GM04503 (cell line): ENCODE results near the gene PRKAG2.
"Not testable (repeated sequence)": the region's sequence is repeated elsewhere in the genome, so short reads cannot be mapped to it uniquely, and the experiment has no call there.

Experiments used
- DNase-seq: peaks from one replicate; pipeline ENCODE4 v3.0.0-alpha.2; 2012; ENCODE audit warnings: low read depth

The PRKAG2 gene

DNA sequence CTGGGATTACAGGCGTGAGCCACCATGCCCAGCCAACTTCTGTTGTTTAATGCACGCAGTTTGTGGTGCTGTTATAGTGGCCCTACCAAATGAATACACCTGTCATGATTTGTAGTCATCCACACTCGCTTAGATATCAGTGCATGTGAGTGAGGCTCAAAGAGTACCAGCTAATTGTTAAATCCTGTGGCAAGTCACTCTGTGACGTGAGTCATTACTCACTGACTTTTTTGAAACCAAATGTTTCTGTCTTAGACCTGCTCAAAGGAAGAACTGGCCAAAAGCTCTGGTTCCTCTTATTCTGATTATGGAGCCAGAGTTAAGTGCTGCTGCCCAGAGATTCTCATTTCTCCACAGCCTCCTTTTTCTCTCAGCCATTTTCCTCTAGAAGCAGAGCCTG, 109.4 kb downstream of the PRKAG2 start:
- DNase-seq: no peak

DNA sequence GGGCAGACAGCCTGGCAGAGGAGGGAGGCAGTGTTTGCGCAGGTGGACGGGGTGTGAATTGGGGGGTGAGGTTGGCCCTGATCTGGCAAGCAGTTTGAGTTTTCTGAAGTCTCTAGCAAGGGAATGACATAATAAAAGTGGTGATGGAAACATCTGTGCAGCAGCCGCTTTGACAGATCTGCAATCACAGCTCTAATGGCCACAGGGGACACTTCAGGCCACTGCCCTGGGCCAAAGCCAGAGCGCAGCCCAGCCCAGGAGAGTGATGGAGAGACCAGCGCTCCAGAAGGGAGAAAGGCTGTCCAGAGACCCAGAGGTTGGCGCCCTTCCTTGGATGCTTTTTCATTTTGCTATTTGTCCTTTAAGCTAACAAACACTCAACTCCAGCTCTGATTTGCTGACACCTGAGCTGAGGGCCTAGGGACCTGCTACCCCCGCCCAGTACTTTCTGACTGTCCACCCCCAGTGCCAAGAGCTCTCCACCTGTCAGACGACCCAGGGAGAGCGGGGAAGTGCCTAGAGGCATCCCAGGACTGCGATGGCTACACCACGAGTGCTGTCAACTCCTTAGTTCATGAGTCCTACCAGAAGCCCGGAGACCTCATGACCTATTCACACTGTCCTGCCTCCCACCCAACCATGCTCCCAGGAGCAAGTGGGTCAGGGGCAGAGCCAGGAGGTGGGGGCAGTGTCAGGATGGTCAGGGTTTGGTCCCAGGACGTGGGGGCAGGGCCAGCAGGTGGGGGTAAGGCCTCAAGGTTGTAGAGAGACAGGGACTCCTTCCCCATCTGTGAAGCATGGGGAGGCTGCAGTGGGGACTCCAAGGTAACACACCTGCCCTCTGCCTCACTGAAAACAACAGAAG, 112.6 kb downstream of the PRKAG2 start:
- no peak for DNase-seq

DNA sequence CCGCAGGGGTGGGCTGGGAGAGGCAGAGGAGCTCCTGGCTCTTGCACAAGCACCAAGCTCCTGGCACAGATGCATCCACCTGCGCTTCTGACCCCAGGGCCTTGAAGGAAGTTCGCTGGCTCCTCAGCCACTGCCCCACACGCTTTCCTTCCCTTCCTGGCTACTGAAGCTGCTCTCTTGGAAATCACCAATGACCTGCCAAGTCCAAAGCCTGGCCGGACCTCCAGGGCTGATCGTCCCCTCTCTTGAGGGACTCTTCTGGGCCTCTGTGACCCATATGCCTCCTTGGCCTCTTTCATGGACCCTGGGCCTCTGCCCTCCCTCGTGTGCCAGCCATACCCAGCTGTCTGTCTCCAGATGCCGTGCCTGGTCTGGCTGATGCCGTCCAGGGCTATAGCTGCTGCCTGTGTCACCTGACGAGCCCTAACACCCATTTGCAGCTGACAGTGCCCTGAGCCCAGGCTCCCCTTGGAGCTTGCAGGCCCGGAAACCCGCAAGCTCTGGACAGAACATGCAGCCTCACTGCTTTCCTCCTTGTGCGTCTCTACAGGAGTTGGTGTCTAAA, 113.4 kb downstream of the PRKAG2 start:
- DNase-seq: no peak

DNA sequence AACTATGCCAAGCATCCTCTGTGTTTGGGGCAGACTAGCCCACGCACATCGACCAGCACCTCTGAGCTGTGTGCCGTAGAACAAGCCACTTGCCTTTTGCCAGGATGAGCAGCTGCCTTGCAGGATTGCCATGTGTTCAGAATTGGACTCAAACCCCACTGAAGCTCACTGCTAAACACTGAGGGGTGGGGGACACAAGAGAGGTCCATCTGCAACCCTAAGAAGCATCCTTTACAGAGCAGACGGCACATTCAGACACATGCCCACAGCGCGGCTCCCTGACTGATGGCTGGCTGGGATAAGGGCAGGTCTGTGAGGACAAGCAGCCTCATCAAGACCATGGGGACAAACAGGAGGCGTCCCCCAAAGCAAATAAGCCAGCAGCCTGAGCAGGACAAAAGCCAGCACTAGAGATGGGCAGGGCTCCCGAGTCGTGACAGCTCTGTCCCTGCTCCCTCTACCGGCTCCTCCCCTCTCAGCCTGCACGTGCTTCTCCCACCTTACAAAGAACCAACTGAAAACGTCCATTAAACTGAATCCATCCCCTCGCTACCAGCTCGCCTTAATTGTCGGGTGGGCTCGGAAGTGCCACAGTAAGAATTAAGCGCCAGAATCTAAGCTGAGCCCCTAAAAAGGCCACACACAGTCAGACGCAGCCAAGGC, 114.2 kb downstream of the PRKAG2 start:
- no peak for DNase-seq

DNA sequence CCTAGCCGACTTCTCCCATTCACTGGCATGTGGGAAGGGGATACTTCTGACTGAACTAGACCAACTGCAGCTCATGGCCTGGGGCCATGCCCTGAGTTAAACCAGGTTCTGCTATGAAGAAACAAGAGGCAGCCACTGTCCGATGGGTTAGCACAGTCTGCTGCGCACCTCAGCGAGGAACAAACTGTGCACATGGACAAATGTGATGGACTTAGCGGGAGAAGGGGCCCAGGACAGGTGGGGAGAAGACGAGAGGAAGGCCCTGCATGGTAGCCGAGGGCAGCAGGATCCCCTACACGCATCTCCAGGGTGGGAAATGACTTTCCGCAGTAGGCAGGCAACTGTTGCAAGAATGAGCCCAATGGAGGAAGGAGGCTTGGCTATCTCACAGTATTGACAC, 115.0 kb downstream of the PRKAG2 start:
- no peak for DNase-seq

DNA sequence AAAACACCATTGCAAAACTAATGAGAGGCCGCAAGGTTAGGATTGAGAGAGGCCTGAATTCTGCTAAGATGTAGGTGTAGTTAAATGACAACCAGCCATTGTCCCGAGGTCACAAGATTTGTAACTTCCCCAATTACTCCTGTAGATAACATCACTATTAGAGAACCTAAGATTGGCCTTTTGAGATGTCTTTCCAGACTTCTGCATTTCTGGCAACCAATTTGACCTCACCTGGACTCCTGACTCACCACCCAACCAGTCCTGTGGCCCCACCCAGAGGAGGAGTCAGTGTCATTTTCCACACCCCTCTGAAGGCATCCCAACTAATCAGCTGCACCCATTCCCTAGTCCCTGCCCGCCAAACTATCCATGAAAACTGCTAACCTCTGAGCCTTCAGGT, 115.7 kb downstream of the PRKAG2 start:
- DNase-seq: no peak

DNA sequence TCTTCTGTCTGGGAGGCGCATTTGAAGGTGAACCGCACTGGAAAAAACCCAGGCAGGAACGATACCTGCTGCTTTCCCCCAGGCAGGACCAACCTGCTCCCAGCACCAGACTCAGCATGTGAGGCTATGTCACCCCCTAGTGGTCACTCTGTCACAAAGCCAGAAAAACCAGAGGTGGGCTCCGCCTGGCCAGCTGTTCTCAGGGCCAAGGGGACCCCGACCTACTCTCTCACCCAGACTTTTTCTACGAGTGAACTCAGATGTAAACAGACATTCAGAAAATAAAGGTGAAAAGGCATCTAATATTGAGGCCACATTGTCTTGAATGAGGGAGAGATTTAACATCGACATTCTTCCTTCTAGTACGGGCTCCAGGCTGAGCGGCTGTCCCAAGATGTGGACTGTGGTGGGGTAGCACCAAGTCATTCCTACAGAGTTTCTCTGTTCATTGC, 117.3 kb downstream of the PRKAG2 start:
- no peak for DNase-seq

DNA sequence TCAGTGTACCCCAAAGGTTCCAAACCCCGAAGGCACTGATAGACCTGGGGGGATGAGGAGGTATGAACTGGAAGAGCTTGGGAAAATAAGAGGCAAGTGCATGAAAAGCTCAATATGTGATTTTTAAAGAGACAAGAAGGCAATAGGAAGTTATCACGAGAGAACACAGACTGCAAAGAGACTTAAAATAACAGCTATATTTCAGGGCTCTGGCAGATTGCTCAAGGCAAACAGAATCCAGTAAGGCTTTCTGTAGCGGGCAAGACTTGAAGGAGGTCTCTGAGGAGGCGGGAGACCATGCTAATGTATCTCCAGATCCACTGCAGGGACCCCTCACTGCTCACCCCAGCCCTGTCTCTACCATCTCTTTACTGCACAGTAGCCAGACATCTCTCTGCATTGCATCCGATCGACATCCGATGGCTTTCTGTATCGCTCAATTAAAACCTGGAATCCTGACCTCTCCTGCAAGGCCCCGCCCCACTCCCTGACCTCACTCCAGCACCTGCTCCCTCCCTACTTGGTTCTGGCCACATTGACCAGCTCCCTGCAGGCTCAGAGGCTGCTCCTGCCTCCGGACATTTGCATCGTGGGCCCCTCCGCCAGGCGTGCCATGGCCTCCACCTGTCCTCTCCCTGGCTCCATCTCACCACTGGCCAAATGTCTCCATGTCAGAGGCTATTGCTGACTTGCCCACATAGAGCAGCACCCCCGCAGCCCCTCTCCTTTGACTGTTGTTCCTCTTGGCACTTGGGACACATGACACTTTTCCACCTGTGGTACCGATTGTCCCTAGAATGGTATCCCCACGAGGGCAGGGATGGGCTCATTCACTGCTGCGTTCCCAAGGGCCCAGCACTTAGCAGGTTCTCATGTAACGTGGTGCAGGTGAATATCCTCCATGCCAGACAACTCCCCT, 118.0 kb downstream of the PRKAG2 start:
- DNase-seq: no peak

DNA sequence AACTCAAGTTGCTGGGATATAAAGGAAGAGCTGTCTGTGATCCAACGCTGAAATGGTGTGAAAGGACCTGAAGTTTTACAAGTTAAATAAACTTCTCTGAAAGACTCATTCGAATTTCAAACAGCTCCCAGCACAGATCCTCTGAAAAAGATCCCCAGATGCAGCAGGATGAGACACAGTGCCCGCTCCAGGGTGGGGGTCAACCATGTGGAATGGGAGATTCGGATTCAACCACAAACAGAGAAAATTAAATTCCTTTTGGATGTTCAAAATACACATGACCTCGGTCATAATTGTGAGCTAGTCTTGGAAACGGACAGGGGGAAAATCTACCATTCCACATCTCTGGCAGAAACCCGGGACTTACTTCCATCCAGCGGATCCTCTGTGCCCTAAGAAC, 119.6 kb downstream of the PRKAG2 start:
- DNase-seq: peak; percentile 28

DNA sequence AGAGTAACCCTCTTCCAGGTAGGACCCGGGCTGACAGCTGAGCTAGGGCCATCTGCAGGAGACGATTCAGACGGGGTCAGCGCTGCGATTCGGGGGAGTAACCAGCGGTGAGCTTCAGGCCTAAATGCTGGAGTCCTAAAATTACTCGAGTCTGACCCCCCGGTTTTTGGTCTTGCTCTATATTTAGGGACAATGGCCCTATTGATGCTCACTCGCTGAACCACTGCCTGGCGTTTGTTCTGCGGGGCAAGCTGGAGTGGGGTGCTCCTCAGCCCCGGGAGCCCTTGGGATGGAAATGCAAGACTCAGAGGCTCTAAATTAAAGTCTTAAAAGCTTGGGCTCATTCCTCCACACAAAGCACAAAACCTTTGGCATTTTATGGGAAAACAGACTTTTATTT, 120.0 kb downstream of the PRKAG2 start:
- no peak for DNase-seq

DNA sequence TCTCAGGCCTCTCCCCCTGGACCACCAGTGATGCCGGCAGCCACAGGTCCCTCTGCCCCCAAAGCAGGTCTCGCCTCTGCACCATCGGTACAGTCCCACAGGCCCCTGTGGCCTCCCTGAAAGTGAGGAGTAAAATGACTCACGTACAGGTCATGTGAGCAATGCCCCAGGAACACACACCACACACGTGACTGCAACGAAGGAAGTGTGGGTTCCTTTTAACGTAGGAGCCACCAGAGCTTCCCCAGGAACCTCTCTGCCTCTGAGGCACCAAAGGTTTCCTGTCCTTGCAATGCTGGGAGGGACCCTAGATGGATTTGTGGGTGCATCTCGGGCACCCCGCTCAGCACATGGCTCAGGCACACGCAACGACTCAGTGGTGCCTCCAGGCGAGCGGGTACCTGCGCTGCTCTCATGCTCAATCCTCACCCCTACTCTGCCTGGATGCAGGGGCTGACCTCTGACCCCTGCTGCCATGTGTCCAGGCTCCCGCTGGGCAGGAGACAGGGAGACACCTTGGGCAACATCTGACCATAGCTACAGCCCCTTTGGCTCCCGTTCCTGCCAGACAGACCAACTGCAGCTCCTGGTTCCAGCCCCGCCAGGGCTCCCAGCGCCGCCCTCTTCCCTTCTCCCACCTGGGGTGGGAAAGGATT, 120.7 kb downstream of the PRKAG2 start:
- no peak for DNase-seq

DNA sequence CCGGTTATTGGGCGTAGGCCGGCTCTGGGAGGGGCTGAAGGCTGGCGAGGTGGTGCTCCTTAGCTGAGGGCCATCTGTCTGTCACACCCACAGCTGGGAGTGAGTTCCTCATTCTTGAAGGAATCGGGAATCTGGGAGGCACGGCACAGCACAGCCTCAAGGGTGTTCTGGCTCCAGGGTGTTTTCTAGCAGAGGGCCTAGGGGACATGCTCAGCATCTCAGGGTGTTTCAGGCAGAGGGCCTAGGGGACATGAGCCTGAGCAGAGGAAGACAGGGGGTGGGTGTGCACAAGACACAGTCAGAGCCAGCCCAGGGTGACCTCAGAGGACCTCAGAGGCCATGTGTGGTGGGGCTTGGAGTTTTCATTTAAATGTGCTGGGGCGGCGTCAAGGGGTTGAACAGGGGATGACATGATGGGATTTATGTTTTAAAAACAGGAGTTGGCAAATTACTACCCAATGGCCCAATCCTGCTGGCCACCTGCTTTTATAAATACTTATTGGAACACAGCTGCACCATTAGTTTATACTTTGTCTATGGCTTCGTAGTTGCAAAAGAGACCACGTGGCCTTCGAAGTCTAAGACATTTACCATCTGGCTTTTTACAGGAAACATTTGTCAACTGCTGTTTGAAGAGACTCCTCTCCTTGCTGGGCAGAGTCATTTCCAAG, 121.6 kb downstream of the PRKAG2 start:
- DNase-seq: no peak

DNA sequence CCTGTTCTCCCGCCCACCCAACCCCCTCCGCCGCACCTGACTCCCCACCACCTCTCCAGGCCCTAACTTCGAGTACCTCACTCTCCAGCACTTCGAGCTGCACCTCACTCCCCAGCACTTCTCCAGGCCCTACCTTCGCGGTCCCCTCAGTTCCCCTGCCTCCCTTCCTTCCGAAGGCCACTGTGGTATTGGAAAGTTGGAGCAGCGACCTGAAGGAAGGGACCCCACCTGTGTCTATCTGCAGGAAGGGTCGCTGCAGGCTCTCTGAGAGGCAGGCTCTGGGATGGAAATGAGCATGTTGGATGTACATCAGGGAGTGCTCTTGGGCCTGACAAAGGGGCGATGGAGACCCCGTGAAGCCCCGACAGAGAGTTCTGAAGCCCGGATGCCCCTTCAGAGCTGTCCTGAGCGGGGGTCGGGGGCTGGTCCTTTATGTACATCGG, 122.2 kb downstream of the PRKAG2 start:
- DNase-seq: no peak

DNA sequence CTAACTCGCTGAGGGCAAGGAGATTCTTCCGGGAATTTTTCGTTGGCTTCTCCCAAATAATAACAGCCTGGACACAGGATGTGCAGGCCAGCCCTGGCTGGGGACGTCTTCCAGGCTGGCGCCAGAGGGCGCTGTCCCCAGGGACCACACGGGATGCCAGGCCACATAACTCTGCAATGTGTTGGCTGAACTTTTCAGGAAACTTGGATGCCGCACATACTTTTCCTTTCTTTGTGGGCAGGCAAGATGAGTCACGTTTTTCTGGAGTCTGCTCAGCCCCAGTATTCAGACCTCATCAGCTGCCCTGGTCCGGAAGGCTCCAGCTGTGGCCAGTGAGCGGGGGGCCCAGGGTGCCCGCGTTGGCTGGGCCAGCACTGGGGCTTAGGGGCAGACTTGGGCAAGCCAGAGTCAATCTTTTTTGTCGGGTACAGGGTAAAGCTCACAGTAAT, 122.7 kb downstream of the PRKAG2 start:
- DNase-seq: peak; percentile 97

DNA sequence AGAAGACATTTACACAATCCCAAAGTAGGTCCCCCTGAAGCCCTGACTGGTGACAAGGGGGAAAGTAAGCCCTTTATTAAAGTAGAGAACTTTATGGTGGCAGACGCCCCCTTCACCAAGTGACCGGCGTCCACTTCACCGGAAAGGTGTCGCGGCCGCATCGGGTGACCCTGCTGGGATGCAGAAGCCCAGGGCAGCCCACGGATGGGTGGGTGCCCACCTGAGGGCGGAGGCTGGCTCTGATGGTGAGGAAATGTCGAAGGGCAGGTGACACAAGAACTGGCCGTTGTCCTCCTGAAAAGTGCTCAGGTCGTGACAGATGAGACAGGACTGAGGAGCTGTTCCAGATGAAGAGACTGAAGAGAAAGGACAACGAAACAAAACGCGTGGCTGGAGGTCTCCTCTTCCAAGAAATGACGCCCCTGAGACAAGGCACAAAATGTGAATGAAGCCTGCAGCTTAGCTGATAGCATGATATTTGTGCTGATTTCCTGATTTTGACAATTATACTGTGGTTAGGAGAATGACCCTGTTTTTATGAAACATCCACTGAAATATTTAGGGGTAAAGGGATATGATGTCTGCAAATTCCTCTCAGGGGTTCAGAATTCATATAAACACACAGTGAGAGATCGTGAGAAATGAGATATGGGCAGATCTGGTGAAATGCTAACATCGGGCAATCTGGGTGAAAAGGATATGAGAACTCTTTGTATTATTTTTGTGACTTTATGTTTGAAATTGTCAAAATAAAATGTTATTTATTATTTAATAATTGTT, 123.9 kb downstream of the PRKAG2 start:
- no peak for DNase-seq

DNA sequence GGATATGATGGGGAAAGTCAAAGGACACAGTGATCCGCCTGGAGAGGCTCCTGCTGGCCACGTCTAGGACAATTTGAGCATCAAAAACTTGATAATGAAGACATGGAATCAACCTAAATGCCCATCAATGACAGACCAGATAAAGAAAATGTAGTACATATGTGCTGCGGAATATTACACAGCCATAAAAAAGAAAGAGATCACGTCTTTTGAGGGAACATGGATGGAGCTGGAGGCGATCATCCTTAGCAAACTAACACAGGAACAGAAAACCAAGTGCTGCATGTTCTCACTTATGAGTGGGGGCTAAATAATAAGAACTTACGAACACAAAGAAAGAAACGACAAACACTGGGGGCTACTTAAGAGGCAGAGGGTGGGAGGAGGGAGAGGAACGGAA, 124.9 kb downstream of the PRKAG2 start:
- DNase-seq: no peak

DNA sequence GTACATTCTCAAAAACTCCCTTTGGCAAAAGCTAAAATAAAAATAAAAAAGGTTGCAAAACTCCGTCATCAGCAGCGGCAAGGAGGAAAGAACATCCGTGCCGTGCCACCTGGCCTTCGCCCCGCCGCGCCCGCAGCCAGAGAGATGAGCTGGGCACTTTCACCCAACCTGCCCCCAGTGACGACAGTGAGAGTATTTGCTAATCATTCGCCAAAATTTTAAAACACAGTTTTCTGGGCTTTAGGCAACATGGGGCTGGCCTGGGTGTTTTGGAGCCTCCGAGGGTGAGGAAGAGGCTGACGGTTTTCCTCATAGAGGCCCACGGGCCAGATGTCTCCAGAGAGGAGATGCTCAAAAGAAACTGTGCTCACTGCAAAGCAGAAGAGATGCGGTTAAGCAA, 128.2 kb downstream of the PRKAG2 start:
- no peak for DNase-seq

DNA sequence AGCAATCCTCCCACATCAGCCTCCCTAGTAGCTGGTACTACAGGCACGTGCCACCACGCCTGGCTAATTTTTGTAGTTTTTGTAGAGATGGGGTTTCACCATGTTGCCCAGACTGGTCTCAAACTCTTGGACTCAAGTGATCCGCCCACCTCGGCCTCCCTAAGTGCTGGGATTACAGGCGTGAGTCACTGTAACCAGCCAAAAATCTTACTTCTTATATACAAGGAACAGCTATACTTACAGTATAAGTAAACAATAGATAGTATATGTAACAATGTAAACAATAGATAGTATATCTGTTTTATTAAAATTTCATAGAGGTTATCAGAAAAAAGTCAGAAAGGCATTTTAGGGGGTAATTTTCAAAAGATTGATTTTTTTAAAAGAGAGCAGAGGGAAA, 128.9 kb downstream of the PRKAG2 start:
- not testable (repeated sequence) for DNase-seq

DNA sequence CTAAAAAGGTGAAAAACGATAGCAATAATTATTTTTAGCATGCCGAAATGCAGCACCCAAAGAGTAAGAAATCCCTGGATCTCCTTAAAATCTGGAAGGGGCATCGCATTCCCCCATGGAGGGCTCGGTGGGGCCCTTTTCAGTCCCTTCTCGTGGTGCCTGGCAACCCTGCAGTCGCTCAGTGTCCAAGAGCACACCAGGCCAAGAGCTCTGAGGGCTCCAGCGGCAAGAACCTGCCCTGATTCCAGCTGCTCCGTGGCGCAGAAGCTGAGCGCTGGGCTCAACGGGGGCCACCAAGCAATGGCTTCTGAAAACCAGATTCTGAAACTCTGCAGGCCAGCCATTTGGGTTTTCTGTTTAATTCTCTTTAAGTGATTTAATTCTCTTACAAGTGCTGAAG, 131.2 kb downstream of the PRKAG2 start:
- DNase-seq: no peak
